ENCODE measurements around the gene PIK3C2G. TPM values are rescaled to one million over a fixed set of nuclear protein-coding genes. Genes with fewer than 3 reads are reported as not detected.
"Not testable (repeated sequence)": the region's sequence is repeated elsewhere in the genome, so short reads cannot be mapped to it uniquely, and the experiment has no call there.

PIK3C2G gene
- polyA plus RNA-seq, 1 donor = 4.8 TPM

DNA sequence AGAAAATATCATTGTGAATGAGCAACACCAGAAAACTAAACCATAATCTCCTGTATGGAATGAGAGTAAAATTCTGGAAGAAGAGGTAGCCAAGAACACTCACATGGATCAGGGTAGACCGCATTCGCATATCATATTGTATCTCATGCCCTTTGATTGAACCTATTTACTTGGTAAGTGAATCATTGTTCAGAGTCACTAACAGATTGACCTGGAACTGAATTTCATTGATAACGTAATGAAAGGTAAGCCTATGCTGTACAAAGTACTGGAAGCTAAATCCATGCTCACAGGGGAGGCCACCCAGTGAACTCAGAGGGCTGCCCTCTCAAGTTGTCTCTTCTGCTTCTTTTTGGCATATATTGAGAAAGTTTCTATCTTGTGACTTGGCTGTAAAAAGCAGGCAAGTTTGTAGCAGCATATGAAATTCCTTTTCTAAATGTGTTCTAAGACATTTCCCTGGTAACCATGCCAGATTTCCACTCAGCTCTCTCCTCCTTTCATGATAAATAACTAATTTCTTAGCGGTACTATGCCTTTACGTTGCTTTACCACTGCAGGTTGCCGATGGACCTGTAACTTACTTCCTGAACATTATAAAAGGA is 385.1 kb downstream of the PIK3C2G start:
- no peak for DNase-seq

DNA sequence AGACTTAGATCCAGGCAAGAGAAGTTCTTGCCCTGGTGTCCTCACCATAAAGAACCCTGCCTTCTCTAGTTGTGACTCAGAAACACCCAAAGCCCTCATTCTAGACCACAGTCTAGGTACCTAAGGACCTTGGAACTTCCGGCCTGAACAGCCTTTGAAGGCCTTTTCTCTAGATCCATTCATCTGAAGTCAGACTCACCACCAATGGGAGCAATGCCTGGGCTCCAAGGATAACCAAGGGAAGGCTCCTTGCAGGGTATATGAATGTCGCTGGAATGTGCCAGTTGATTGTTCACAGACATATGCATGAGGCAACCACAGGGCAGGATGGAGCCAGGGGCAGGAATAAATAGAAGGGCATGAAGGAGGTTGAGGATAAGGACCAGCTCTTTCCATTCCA is 390.2 kb downstream of the PIK3C2G start:
- DNase-seq = no peak

DNA sequence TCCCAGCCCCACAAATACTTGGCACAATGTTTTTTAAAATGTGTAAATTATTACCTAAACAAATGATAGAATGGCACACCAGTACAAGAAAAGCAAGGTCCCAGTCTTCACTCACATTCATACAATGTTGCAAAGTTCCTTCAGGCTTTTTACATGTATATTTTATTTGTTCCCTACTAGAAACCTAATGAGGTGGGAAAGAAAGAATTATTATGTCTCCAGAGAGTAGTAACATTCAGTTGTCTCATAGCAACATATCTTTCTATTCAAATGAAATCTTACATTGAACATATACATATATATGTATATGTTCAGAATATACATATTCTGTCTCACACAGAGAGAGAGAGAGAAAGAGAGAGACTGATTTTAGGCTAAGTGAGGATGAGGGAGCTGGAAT is 391.3 kb downstream of the PIK3C2G start:
- no peak for DNase-seq

DNA sequence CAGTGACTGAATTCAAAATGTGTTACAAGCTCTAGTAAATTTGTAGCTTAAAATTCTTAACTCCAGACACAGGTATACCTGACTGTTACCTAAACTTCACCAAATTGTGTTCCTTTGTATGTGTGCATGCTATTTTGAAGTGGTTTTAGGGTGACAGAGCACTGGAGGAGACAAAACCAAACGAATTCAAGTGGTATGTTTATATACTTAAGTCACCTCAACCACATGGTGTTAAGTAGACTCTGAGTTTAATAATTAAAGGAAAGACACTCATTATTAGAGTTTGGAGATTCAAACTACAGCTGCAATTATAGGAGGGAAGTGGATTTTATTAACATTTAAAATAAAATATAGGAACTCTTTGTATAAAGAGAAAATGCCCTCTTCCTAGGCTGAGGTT is 392.1 kb downstream of the PIK3C2G start:
- no peak for DNase-seq

DNA sequence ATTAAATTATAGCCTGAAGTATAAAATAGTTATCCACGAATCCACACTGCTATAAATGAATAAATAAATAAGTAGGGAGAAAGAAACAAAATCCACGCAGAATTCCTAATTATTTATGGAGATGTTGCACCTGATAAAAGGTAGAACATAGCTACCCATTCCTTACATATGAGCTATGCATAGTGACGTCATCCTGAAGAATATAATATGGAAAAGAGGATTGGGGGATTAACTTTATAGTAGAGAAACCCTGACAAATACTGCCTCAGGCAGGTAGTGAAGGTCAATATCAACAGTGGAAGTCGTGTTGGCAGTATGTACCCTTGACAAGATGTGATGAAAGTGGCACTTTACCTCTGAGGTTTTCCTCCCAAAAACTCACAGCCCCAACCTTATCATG is 394.0 kb downstream of the PIK3C2G start:
- no peak for DNase-seq

DNA sequence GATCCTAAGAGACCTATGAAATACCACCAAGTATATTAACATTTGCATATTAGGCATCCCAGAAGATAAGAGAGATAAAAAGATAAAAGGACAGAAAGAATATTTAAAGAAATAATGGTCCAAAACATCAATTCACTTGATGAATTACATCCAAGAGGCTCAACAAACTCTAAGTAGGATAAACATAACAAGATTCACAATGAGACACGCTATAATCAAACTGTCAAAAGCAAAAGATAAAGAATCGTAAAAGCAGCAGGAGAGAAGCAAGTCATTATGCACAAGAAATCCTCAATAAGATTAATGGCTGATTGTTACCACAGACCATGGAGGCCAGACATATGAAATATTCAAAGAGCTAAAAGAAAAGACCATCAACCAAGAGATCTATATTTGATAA is 396.9 kb downstream of the PIK3C2G start:
- DNase-seq = no peak

DNA sequence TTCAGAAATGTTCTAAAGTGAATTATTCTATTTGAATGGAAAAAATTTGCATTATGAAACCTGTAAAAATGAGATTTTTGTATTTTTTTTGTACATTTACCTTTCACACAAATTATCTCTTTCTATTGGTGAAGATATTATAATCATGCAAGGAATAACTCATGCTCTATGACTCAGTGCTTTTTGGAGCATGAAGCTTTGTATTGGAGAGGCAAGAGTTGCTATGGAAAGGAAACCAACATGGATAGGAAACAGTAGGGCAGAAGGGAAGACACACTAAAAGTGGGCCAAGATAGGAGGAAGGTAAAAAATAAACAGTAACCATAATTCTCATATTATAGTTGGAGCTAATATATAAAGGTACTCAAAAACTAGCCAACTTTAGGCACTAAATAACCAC is 397.5 kb downstream of the PIK3C2G start:
- no peak for DNase-seq

DNA sequence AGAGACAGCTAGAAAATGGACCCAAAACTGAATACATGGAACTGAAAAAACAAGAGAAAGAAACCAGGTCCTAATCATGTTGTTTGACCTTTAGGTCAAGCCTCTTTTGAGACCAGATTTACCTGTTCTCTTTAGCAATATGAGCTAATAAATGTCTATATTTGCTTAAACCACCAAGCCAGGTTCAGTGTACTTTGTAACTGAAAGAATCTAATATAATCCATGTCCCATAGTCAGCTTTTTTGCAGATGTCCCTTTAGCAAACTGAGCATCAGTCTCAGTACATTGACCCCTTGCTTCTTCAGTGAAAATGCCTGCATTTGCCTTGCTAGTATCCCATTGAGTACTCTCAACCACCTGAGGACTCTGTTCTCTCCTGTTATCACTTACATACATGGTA is 414.8 kb downstream of the PIK3C2G start:
- no peak for DNase-seq

DNA sequence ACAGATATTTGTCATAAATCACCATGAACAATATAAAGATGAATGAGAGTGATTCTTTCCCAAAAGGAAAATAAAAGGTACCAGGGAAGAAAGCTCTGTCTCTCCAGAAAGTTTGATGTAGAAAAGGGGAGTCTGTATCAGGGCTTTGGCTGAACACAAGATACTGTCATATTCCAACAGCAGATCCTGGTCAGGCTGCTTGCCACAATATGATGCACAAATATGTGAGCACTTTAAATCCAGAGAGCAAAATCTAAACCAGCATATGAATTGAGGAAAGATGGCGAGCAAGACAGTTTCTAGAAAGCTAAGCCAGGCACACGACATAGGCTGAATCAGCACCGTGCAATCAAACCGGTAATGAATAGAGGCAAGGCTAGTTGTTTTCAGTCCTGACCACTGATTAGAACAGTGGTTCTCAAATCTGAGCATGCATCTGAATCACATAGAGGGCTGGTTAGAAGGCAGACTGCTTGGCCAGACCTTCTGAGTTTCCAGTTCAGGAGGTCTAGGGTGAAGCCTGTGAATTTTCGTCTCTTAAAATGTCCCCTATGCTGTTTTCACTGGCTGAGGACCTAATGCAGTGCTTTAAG is 415.8 kb downstream of the PIK3C2G start:
- no peak for DNase-seq

DNA sequence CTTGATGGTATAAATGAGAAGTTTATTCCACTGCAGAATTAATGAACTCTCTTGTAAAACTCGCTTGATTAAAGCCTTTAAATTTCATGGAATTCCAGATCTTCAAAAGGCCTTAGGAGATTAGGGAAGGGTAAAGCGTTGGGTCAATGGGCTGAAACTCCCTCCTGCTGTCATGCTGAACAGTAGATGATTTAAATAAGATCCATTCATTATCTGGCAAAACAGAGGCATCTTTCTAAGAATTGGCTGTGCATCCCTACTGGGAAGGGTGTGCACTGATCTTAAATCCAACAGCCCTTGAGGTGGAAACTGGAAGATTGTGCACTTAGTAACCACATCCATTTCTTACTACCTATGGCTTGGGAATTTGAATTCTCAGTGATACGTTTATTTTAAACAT is 420.5 kb downstream of the PIK3C2G start:
- no peak for DNase-seq

DNA sequence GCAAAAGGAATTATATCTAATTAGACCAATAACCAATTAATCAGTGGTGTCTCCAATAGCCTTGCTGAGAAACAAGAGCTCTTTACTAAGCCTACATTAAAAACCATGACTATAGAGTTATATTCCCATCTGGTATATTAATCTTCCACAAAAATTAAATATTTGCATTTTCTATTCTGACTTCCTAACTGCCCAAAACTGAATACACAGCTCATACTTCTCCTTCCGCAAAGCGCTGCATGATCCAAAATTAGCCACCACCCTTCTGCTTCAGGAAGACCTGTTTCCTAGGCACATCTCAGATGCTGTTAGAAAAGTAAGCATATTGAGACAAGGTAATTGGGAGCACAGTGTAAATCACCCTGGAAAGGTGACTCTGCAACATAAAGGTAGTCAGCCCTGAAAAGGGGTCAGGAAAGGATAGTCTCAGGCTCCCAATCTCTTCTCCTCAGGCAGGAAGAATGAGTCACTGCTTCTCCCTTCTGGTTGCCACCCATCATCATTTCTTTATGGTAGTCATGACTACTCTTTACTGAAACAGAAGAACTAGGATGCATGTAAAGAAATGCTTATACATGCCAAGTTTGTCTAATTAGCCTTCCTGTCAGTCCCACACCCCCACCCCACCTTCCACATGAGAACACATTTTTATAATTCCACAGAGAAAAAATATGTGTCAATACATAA is 422.2 kb downstream of the PIK3C2G start:
- no peak for DNase-seq

DNA sequence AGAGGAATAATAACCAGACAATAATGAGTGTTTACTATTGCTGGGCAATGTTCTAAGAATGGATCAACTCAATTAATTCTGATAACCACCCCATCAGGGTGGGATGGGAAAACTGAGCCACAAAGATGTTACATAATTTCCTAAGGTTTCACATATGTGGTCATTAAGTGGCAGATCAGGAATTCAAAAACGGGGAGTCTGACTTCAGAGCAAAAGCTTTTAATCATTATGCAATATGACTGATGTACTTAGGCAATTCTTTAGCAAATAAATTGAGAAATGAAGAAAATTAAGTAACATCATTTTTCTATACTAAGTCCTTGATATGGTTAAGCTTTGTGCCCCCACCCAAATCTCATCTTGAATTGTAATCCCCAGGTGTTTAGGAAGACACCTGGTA is 423.1 kb downstream of the PIK3C2G start:
- no peak for DNase-seq

DNA sequence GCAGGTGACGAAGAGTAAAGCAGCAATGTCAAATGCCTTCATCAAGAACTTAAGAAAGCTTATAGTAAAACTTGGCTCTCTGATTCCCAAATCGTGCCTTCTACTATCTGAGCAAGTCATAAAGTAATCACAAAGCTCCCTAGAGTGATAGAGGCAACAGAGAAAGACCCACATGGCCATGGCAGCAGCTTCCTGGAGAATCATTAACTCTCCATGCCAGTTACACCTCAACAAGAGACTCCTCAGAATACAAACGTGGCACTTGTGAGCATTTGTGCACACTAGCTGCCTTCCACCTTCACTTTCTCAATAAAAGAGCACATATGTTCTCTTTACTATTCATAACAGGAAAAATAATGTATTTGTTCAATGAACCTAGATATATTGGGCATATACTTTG is 428.5 kb downstream of the PIK3C2G start:
- no peak for DNase-seq

DNA sequence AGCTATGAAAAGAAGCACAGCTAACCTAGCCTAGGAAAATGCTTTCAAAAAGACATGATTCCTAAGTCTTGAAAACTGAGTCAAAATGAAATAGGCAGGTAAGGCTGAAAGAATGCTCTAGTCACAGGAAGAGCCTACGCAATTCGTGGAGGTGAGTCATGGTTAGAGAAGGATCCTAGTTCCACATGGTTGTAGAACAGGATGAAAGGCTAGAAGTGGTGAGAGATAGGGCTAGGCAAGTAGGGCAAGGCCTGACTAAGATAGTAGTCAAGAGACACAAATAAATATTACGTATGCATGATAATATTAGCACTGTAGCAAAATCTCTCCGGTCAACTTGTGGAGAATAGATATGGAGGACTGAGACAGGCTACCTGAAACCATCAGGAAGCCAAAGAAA is 429.3 kb downstream of the PIK3C2G start:
- DNase-seq = no peak

DNA sequence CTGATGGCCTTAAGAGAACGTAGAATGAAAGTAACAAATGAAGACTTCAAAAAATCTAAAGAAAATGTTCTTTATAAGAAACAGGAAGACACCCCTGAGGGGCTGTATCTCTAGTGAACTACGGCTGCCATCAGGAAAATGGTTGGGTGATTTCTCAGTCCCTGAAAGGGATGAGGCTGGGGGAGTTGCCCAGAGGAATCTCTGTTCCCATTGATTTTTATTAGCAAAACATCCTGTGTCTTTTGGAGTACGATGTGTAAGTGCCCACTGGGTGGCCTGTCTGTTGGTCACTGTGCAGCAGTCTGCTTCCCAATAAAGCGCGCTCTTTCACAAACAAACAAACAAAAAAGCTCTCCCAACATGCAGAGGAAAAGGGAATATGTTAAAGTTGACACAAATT is 432.7 kb downstream of the PIK3C2G start:
- DNase-seq = not testable (repeated sequence)

DNA sequence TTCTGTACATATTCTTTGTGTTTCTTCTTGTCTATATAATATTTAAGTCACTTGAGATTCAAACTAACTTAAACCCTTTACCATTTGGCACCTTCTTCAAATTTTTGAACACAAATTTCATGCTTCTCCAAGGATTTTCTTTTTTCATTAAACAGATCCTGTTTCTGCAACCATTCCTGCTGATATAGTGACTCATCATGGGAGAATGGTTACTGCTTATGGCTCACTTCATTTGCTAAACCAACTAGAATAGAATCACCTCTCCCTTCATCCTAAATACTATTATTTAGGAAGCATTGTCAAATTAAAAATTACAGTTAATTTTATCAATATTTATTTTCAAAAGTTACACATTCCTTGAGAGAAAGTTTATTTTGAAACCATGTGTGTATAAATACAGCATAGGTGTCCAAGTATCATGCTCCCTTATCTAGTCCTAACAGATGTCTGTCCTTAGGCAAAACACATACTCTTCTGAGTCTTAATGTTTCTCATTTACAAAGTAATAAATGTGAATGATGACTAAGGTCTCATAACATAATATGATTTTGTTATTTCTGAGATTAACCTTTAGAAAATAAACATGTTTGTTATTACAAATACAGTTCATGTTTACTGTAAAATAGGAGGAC is 435.8 kb downstream of the PIK3C2G start:
- no peak for DNase-seq

Other genes starting within 250 kb of the PIK3C2G start
- 10.5 TPM for gene RERGL, start 171.3 kb upstream of the PIK3C2G start, polyA plus RNA-seq (ENCODE audit: insufficient read length)